ENCODE data around the gene PCSK5.

The PCSK5 gene

DNA sequence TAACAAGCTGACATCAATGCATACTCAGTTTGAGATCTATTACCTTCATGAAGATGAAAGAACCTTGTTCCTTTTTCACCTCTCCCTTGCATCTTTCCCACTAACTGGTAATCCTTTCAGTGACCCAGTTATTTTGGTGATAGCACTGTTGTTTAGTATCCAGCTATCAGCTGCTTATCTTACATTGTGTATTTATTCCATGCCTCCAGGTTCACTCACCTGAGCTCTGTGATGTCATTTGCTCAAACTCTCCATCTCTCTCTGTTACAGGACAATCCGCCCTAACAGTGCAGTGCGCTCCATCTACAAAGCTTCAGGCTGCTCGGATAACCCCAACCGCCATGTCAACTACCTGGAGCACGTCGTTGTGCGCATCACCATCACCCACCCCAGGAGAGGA, 268.2 kb downstream of the PCSK5 start:
- DNase-seq (ENCODE audit: low read depth) = no peak
- TF ChIP-seq, protein P1, sequence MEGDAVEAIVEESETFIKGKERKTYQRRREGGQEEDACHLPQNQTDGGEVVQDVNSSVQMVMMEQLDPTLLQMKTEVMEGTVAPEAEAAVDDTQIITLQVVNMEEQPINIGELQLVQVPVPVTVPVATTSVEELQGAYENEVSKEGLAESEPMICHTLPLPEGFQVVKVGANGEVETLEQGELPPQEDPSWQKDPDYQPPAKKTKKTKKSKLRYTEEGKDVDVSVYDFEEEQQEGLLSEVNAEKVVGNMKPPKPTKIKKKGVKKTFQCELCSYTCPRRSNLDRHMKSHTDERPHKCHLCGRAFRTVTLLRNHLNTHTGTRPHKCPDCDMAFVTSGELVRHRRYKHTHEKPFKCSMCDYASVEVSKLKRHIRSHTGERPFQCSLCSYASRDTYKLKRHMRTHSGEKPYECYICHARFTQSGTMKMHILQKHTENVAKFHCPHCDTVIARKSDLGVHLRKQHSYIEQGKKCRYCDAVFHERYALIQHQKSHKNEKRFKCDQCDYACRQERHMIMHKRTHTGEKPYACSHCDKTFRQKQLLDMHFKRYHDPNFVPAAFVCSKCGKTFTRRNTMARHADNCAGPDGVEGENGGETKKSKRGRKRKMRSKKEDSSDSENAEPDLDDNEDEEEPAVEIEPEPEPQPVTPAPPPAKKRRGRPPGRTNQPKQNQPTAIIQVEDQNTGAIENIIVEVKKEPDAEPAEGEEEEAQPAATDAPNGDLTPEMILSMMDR (IDR thresholded peaks at IDR 0.05; ENCODE audit: control insufficient read depth, extremely low read depth, insufficient read depth) = no peak
- H3K4me3 ChIP-seq (ENCODE audit: low read depth, low read length) = no peak overlapping the region

- TF ChIP-seq, protein P1 (IDR thresholded peaks at IDR 0.05; ENCODE audit: control insufficient read depth, extremely low read depth, insufficient read depth) = no peak
- H3K4me3 ChIP-seq (ENCODE audit: low read depth, low read length) = no peak overlapping the region
- DNase-seq (ENCODE audit: low read depth) = no peak
Measured at GRCh38 chr9:76159293-76159926, 268.9 kb downstream of the PCSK5 start.

GRCh38 chr9:76161106-76161505, 270.6 kb downstream of the PCSK5 start:
- H3K4me3 ChIP-seq (ENCODE audit: low read depth, low read length) = no peak overlapping the region
- DNase-seq (ENCODE audit: low read depth) = no peak
- TF ChIP-seq, protein P1 (IDR thresholded peaks at IDR 0.05; ENCODE audit: control insufficient read depth, extremely low read depth, insufficient read depth) = no peak

- H3K4me3 ChIP-seq (ENCODE audit: low read depth, low read length) = no peak overlapping the region
- TF ChIP-seq, protein P1 (IDR thresholded peaks at IDR 0.05; ENCODE audit: control insufficient read depth, extremely low read depth, insufficient read depth) = no peak
- no peak for DNase-seq (ENCODE audit: low read depth)
Measured at GRCh38 chr9:76161541-76161940, 271.1 kb downstream of the PCSK5 start.

DNA sequence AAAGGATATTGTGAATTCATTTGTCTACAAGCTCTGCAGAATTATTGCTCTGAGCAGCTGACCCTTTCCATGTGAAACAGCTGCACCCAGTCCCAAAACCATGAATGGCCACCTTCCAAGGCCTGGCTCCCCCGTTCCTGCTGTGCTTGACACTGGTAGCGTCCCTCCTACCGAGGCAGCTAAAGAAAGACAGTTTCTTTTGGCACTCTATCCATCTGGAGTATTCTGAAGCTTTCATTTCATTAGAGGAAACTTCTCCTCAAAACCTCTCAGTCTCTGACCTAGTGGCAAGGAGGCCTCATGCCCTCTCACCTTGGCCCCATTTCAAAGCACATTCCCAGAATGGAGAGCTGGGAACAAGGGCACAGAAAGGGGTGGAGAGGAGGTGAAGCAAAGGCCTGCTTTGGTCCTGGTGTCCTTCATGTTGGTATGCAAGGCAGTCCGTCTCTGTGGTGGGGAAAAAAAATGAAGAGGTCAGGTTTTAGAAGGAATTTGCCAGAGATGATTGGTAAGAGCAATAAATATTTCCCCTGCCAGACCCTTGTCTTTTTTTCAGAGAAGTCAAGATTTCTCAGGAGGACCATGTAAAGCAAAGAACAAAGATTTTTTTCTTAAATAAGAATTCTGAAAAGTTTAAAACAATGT, 271.7 kb downstream of the PCSK5 start:
- DNase-seq (ENCODE audit: low read depth) = no peak
- TF ChIP-seq, protein P1 (IDR thresholded peaks at IDR 0.05; ENCODE audit: control insufficient read depth, extremely low read depth, insufficient read depth) = no peak
- no peak overlapping the region for H3K4me3 ChIP-seq (ENCODE audit: low read depth, low read length)

GRCh38 chr9:76162751-76163500, 272.5 kb downstream of the PCSK5 start:
- DNase-seq (ENCODE audit: low read depth) = no peak
- TF ChIP-seq, protein P1 (IDR thresholded peaks at IDR 0.05; ENCODE audit: control insufficient read depth, extremely low read depth, insufficient read depth) = no peak
- no peak overlapping the region for H3K4me3 ChIP-seq (ENCODE audit: low read depth, low read length)

Measured in LNCaP clone FGC (cell line).